HTR-8/SVneo (cell line): Measurements from ENCODE around the gene MECR.

Experiments
- DNase-seq: peaks from one replicate; pipeline ENCODE4 v3.0.0; 2011; ENCODE audit warnings: low spot score, mixed read lengths; ENCODE audit not compliant: insufficient read length
- FAIRE-seq: peaks from 2 replicates; lab custom pipeline; 2011; peaks lifted over from hg19 to GRCh38; lab: Jason Lieb, UNC

MECR gene

GRCh38 chr1:29256394-29256793 is 25.7 kb upstream of the MECR start:
- FAIRE-seq (no peak), DNase-seq (no peak)

DNA sequence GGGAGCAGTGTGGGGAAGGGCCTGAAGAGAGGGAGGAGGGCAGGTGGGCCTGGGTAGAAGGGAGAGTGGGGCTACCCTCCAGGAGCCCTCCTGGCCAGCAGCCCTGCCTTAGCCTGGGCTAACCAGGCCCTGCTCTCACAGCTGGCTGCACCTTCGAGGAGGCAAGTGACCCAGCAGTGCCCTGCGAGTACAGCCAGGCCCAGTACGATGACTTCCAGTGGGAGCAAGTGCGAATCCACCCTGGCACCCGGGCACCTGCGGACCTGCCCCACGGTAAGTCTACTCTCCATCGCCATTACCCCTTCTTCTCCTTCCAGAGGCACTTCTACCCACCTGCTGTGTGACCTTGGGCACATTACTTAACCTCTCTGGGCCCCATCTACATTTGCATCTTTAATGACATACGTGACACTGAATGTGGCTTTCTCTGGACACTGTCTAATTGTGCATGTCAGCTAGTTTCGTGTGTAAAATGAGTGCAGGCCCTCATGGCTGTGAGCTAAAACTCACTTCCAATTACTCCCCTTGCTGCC is 24.5 kb upstream of the MECR start:
- FAIRE-seq (no peak), DNase-seq (no peak)

- DNase-seq (no peak), FAIRE-seq (no peak)
Observed at GRCh38 chr1:29254346-29254745, 23.6 kb upstream of the MECR start.

DNA sequence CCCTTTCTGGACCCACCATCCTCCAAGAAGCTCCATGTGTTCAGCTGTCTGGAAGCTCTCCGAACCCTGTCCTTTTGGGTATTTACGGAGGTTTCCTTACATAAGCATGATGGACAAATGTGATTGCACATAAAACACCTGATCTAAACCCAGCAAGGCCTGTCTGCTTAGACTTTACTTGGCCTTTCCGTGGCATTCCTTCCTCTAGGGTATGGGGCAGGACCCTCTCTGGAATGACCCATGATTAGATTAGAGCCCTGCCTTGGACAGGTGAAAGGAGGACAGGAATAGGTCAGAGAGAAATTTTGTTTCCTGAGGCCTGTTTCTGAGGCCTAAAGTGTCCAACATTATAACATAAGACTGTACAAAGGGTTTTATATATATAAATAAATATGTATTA is 22.4 kb upstream of the MECR start:
- FAIRE-seq, result no peak
- DNase-seq, result no peak

- no peak for FAIRE-seq
Observed at GRCh38 chr1:29251164-29252124, 20.7 kb upstream of the MECR start.

DNA sequence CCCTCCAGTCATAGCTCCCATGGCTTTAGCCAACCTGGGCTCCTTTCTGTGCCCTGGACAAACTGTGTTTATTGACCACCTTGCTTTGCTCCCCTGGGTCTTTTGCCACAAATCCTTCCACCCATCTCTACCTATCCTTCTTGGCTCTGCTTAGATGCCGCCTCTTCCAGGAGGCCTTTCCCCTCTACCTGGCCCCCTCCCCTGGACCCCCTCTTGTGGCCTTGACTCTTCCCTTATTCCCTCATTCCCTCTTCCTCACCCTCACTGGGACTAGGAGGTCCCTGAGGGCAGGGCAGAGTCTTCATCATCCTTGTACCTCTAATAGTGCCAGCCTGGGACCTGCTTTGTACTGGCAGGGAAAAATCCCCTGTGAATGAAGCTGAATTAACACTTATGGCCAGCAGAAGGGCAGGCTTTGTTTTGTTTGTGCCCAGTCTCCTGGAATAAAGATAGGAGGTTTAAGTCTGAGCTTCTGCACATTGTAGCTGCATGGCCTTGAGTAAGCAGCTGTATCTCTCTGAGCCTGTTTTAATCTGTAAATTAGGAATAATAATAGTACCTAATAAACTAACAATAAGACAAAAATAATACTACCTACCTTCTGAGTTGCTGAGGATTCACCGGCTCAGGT is 19.3 kb upstream of the MECR start:
- no peak for FAIRE-seq
- DNase-seq, result no peak

More at GRCh38 chr1:29251164-29252124, 20.7 kb upstream of the MECR start:
- DNase-seq, result no peak

DNA sequence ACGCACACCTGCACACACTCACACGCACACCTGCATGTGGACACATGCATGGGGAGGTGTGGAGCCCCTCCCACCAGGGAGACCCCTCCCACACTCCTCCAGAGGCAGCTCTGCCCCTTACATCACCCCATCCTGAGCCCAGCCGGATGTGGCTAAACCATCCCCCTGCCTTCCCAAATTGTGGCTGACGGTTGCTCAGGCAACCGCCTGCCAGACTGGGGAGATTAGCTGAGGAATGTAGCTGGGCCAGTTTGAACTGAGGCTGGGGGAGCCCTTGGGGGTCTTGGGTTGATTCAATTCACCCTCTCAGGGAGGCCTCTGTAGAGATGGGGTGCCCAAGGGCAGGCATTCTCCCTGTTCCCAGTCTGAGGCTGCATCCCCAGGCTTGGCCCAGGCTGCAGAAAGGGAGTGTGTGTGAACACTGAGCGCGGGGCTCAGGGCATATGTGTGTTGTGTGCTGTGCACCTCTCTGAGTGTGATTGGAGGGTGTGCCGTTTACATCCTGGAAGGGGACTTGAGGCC is 18.5 kb upstream of the MECR start:
- DNase-seq (no peak), FAIRE-seq (peak; percentile 55)

DNA sequence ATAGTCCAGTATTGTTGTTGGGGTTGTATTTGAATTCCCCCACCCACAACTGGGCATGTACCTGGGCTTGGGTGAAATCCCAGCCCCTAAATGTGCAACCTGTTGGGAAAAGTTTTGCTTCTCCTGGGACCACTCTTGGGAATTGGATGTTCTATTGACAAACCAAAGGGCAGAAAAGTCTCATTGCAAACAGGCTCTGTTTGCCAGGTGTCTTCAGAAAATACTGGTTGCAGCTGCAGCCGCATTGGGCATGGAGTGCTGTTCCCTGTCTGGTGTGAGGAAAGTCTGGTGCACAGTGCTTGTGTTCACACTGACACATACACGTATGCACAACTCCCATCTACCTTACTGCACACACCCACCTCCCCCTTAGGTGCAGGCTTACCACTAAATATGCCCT is 17.7 kb upstream of the MECR start:
- no peak for DNase-seq
- FAIRE-seq, result no peak

- DNase-seq (no peak), FAIRE-seq (no peak)
Observed at GRCh38 chr1:29247571-29248273, 17.0 kb upstream of the MECR start.

- DNase-seq (no peak), FAIRE-seq (no peak)
Observed at GRCh38 chr1:29247044-29247443, 16.3 kb upstream of the MECR start.

DNA sequence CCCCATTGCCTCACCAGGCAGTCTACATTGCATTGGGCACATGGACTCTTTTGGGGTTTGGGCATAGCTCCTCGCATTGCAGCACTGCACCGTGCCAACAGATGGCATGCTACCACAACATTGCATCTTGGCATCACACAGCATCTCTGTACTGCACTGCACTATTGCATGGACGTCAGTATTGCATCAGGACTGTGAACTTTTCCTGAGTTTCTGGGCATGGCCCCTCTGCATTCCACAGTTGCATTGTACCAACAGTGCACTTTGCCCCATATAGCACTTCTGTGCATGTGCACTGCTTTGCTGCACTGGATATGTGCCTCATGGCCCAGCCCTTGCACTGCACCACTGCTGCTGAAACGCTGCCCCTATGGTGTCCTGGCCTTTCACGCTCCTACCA is 15.1 kb upstream of the MECR start:
- FAIRE-seq (peak; percentile 74), DNase-seq (peak; percentile 46)

DNA sequence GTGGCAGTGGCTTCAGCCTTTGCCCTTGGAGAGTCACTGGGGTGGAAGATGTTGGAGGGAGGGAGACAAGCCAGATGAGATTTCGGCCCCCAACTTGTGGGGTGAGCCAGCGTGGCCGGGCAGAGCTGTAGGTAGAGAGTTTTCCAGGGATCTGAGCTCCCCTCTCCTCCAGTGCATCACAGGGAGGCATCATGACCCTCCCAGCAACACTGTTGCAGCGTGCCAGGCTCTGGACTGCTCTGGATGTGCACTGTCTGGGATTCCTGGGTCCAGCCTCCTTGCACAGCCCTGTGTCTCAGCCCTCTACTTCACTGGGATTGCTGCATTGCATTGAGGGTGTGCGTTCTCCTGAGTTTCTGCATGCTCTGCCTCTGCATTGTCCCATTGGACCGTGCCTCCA is 14.5 kb upstream of the MECR start:
- no peak for FAIRE-seq
- no peak for DNase-seq

DNA sequence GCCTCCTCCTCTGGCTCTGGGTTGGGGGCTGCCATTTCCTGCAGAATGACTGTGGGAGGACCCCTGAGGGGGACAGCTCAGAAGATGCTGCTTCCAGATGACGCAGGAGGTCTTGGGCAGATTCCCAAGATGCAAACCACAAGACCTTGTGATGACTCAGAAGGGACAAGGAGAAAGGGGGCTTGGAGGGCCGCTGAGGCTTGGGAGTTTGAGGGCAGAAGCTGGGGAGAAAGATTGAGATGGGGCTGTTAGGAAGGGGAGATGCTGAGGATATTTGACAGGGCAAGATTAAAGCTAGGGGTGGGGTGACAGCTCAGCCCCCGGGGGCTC is 13.1 kb upstream of the MECR start:
- FAIRE-seq, result no peak
- DNase-seq, result peak; percentile 57

DNA sequence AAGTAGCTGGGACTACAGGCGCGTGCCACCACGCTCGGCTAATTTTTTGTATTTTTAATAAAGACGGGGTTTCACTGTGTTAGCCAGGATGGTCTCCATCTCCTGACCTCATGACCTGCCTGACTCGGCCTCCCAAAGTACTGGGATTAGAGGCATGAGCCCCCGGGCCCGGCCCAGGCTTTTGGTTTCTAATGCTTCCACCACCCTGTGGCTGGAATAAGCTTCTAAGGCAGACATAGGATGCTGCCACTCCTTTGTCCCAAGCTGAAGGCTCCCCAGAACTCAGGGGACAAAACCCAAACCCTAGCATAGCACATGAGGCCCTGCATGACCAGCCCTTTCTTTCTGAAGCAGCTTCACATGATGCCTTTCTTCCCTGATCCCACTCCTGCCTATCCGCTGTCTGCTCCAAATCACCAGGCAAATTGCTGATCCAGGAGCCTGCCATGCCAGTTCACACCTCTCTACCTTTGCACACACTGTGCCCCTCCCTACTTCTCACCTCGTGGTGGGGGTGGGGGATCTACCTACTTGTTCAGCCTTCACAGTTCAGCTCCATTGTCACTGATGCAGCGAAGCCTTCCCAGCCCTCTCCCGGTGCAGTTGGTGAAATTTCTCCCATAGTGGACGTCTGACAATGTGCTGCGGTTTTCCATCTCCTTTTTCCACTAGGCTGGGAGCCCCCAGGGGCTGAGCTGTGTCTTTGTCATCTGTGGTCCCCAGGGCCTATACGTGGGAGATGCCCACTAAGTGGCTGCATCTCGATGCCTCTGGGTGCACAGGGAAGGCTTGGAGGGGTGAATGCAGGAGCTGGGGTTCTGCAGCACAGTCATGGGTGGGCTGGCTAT is 12.5 kb upstream of the MECR start:
- peak; percentile 24 for DNase-seq
- no peak for FAIRE-seq

DNA sequence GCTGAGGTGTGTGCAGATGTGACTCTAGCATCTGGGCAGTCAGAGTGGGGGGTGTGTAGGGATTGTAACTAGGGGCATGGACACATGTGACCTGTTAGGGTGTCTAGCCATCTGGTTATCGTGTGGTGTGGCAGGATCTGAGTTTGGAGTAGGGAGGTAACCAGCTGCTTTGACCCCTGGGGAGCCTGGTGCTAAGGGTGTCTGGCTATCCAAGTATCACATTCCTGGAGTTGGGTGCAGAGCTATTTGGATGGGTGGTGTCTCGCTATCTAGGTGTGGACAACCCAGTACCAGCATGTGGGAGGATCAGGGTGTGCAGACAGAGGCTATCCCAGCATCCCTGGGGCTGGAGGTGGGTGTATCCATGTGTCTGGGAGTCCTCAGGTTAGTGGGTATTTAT is 10.3 kb upstream of the MECR start:
- FAIRE-seq, result no peak
- DNase-seq, result no peak

DNA sequence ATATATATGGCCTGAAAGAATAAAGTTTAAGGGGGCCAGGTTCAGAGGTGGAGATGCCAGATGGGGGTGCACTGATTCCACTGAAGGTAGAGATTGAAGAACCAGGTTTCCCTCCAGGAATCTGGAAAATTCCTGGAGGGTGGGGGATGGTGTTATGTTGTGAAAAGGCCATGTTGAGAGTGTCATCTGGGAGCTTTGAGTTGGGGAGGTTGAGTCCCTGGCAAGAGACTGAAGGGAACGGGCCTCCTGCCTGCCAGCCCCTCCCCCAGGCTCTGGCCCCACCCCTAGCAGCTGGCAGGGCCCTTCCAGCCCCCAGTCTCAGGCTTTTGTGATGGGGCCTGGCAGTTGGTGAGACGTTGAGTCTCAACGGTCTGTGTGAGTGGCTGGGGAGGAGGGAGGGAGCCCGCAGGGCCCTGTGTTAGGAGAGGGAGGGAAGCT is 9.7 kb upstream of the MECR start:
- FAIRE-seq (no peak), DNase-seq (no peak)

DNA sequence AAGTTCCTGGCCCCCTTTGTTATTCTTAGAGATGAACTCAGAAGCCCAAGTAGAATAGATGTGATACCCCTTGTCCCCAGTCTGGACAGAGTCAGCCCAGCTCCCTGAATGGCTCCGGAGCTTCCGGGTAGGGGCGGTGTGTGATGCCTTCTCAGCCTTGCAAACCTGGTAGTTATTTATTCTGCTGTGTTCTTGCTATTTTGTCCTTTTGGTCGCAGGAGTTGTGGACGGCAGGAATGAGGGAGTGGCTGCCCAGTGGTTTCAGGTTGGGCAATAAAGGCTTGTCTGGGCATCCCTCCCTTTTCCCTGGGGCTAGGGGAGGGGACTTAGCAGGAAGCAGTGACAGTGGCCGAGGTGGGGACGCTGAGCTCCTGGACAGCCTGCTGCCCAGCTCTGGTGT is 8.4 kb upstream of the MECR start:
- no peak for FAIRE-seq
- DNase-seq, result peak; percentile 38

- FAIRE-seq (no peak), DNase-seq (no peak)
Observed at GRCh38 chr1:29238620-29239002, 7.9 kb upstream of the MECR start.

- no peak for DNase-seq
Observed at GRCh38 chr1:29237852-29238619, 7.3 kb upstream of the MECR start.

More at GRCh38 chr1:29237852-29238619, 7.3 kb upstream of the MECR start:
- no peak for FAIRE-seq
